IMR-90 (cell line): Measurements from ENCODE around the gene EMC9. TPM values are rescaled to one million over a fixed set of nuclear protein-coding genes. Genes with fewer than 3 reads are reported as not detected.

ENCODE experiments used
- ATAC-seq: fragments of 200-7000 bp; cut with Tn5 transposase; 2 replicates; pipeline ENCODE4 v1.9.1; 2020; ENCODE audit warnings: low read depth, mild to moderate bottlenecking, moderate library complexity
- BruUV-seq: library from RNA; stranded (reverse); fragments of 400-500 nt; replicated peaks from 2 replicates; lab custom pipeline; 2021; lab: Mats Ljungman, UMichigan
- CTCF ChIA-PET: fragments of 300-600 bp; formaldehyde crosslinking; extraction: SDS; loops from one replicate; lab custom pipeline; 2021; ENCODE audit warnings: antibody characterized with exemption; lab: Yijun Ruan, JAX
- POLR2A ChIA-PET: fragments of 300-600 bp; sonication (Branson Sonifier 250); formaldehyde crosslinking; loops from one replicate; lab custom pipeline; 2022; ENCODE audit warnings: antibody characterized with exemption; ENCODE audit not compliant: unreplicated experiment; lab: Charles Lee
- DNase-seq: peaks from one replicate; pipeline ENCODE4 v3.0.0; 2013
- H2AFZ ChIP-seq: replicated peaks from 2 replicates; pipeline ENCODE3; 2013; ENCODE audit warnings: low read length, mild to moderate bottlenecking; ENCODE audit not compliant: poor library complexity
- H2AK5ac ChIP-seq: 2 replicates; pipeline ENCODE4 v1.6.1; 2013; ENCODE audit warnings: low read depth, low read length, inconsistent platforms
- H2AK9ac ChIP-seq: replicated peaks from 2 replicates; pipeline ENCODE3; 2013; ENCODE audit warnings: mild to moderate bottlenecking, low read depth, low read length, moderate library complexity; ENCODE audit not compliant: poor library complexity
- H2BK120ac ChIP-seq: 2 replicates; pipeline ENCODE4 v1.6.1; 2013; ENCODE audit warnings: low read depth, low read length, inconsistent platforms
- H2BK15ac ChIP-seq: 3 replicates; pipeline ENCODE4 v1.6.1; 2013; ENCODE audit warnings: low read depth, low read length, inconsistent platforms
- H2BK20ac ChIP-seq: 2 replicates; pipeline ENCODE4 v1.6.1; 2013; ENCODE audit warnings: low read depth, mild to moderate bottlenecking, inconsistent platforms, low read length, moderate library complexity
- H2BK5ac ChIP-seq: 2 replicates; pipeline ENCODE4 v1.6.1; 2013; ENCODE audit warnings: mild to moderate bottlenecking, low read depth, low read length, inconsistent platforms; ENCODE audit not compliant: poor library complexity, severe bottlenecking
- H3K14ac ChIP-seq: replicated peaks from 2 replicates; pipeline ENCODE4 v1.6.1; 2013; ENCODE audit warnings: low read depth, low read length, inconsistent platforms
- H3K18ac ChIP-seq: 2 replicates; pipeline ENCODE4 v1.6.1; 2013; ENCODE audit warnings: low read depth, low read length, control low read depth
- H3K23ac ChIP-seq: 2 replicates; pipeline ENCODE4 v1.6.1; 2013; ENCODE audit warnings: low read depth, low read length, inconsistent platforms
- H3K27ac ChIP-seq: 2 replicates; pipeline ENCODE4 v1.5.1; 2013; ENCODE audit warnings: mild to moderate bottlenecking, control low read depth, low read length; ENCODE audit not compliant: insufficient read depth
- H3K27me3 ChIP-seq: 2 replicates; pipeline ENCODE4 v1.6.1; 2013; ENCODE audit warnings: low read length; ENCODE audit not compliant: control insufficient read depth, insufficient read depth
- H3K36me3 ChIP-seq: 2 replicates; pipeline ENCODE4 v1.6.1; 2013; ENCODE audit warnings: low read length, mixed read lengths; ENCODE audit not compliant: control insufficient read depth, insufficient read depth
- H3K4ac ChIP-seq: 2 replicates; pipeline ENCODE4 v1.6.1; 2013; ENCODE audit warnings: low read depth, low read length, inconsistent platforms
- H3K4me1 ChIP-seq: 2 replicates; pipeline ENCODE4 v1.6.1; 2013; ENCODE audit warnings: low read length, mixed read lengths; ENCODE audit not compliant: control insufficient read depth, insufficient read depth
- H3K4me2 ChIP-seq: 2 replicates; pipeline ENCODE4 v1.6.1; 2013; ENCODE audit warnings: low read depth, mild to moderate bottlenecking, control low read depth, low read length, moderate library complexity
- H3K4me3 ChIP-seq: 2 replicates; pipeline ENCODE4 v1.5.1; 2013; ENCODE audit warnings: low read depth, mild to moderate bottlenecking, control low read depth, low read length, moderate library complexity; ENCODE audit not compliant: insufficient read depth
- H3K56ac ChIP-seq: 2 replicates; pipeline ENCODE4 v1.6.1; 2013; ENCODE audit warnings: low read length, inconsistent platforms; ENCODE audit not compliant: insufficient read depth; ENCODE audit errors: extremely low read depth
- H3K79me1 ChIP-seq, 2 experiments: 2 replicates each; pipeline ENCODE4 v1.6.1; 2013; ENCODE audit warnings: low read length in 2 of 2, inconsistent platforms in 1 of 2, low read depth in 1 of 2
- H3K9ac ChIP-seq: 2 replicates; pipeline ENCODE4 v1.6.1; 2013; ENCODE audit warnings: low read depth, low read length, control low read depth
- H3K9me1 ChIP-seq: 2 replicates; pipeline ENCODE4 v1.6.1; 2013; ENCODE audit warnings: low read length, inconsistent platforms; ENCODE audit not compliant: insufficient read depth
- H3K9me3 ChIP-seq: 2 replicates; pipeline ENCODE4 v1.6.1; 2013; ENCODE audit warnings: low read length; ENCODE audit not compliant: control insufficient read depth, insufficient read depth
- H4K20me1 ChIP-seq: 2 replicates; pipeline ENCODE4 v1.6.1; 2013; ENCODE audit warnings: low read length, inconsistent platforms; ENCODE audit not compliant: insufficient read depth
- H4K5ac ChIP-seq: 2 replicates; pipeline ENCODE4 v1.6.1; 2013; ENCODE audit warnings: mild to moderate bottlenecking, low read depth, low read length, control low read depth
- H4K8ac ChIP-seq, 2 experiments: 2 replicates each; pipeline ENCODE4 v1.6.1; 2013; ENCODE audit warnings: low read depth in 2 of 2, low read length in 2 of 2, control low read depth in 1 of 2, inconsistent platforms in 1 of 2
- H4K91ac ChIP-seq: 2 replicates; pipeline ENCODE4 v1.6.1; 2013; ENCODE audit warnings: low read depth, low read length, inconsistent platforms; ENCODE audit not compliant: insufficient read depth
- BHLHE40 ChIP-seq: fragments of 150-350 bp; IDR thresholded peaks from 2 replicates; pipeline ENCODE4 v1.6.1; 2016; ENCODE audit warnings: mild to moderate bottlenecking, low read depth, low read length
- CHD1 ChIP-seq: IDR thresholded peaks from 2 replicates; pipeline ENCODE4 v1.6.1; 2012; ENCODE audit warnings: low read depth, low read length, improper control_type of control experiment
- MAFK ChIP-seq: IDR thresholded peaks from 2 replicates; pipeline ENCODE4 v1.6.1; 2012; ENCODE audit warnings: low read depth, low read length, improper control_type of control experiment
- MAZ ChIP-seq: IDR thresholded peaks from 2 replicates; pipeline ENCODE4 v1.6.1; 2012; ENCODE audit warnings: low read depth, mild to moderate bottlenecking, low read length, improper control_type of control experiment, moderate library complexity, borderline replicate concordance
- NFE2L2 ChIP-seq: fragments of 150-350 bp; IDR thresholded peaks from 2 replicates; pipeline ENCODE4 v1.6.1; 2016; ENCODE audit warnings: low read depth, mild to moderate bottlenecking, low read length
- RAD21 ChIP-seq: IDR thresholded peaks from 2 replicates; pipeline ENCODE4 v1.6.1; 2012; ENCODE audit warnings: low read length, improper control_type of control experiment
- RCOR1 ChIP-seq: IDR thresholded peaks from 2 replicates; pipeline ENCODE4 v1.6.1; 2012; ENCODE audit warnings: mild to moderate bottlenecking, low read length, improper control_type of control experiment; ENCODE audit not compliant: insufficient replicate concordance
- RFX5 ChIP-seq: IDR thresholded peaks from 2 replicates; pipeline ENCODE4 v1.8.0; 2012; ENCODE audit warnings: low read depth, mild to moderate bottlenecking, low read length, moderate library complexity
- WGBS, 2 experiments: methylation state at CpG; one replicate each; pipeline versions ENCODE4 v1.1.5 to v1.1.7; 2013; ENCODE audit warnings: missing lambda C conversion rate in 2 of 2; ENCODE audit not compliant: insufficient read length in 1 of 2; ENCODE audit errors: extremely low coverage in 2 of 2; 5-methylcytosine and 5-hydroxymethylcytosine counted together
- dilution Hi-C: fragments of 300-500 bp; cut with HindIII; formaldehyde crosslinking; loops from one replicate; pipeline ENCODE4 v1.14.3; 2018; ENCODE audit warnings: low sequenced_read_pairs; ENCODE audit not compliant: unreplicated experiment
- in situ Hi-C: fragments of 300-500 bp; cut with MboI; formaldehyde crosslinking; loops from 3 replicates; pipeline ENCODE4 v1.14.3; 2019; ENCODE audit warnings: low sequenced_read_pairs, inconsistent platforms, mixed read lengths
- intact Hi-C: fragments of 100-400 bp; cut with micrococcal nuclease; formaldehyde crosslinking; loops from 2 replicates; pipeline ENCODE4 v1.10.0; 2022
- polyA plus RNA-seq, 3 experiments: library from polyadenylated mRNA; depleted of rRNA; stranded (reverse); fragments of >200 nt; gene quantifications; 2 replicates each; pipeline ENCODE4 v1.2.3, GENCODE V29; 2012; ENCODE audit warnings: low replicate concordance in 1 of 3
- total RNA-seq: library from RNA; depleted of rRNA; stranded (reverse); fragments of >200 nt; gene quantifications from 2 replicates; pipeline ENCODE4 v1.2.3, GENCODE V29; 2012
- TF ChIP-seq, protein P1 (sequence below): conservative IDR thresholded peaks from 2 replicates; pipeline ENCODE4 v1.5.1; 2012; ENCODE audit warnings: mild to moderate bottlenecking, low read depth, low read length, improper control_type of control experiment
- TF ChIP-seq, protein P2 (sequence below): fragments of 150-350 bp; IDR thresholded peaks from 2 replicates; pipeline ENCODE4 v1.6.1; 2016; ENCODE audit warnings: low read depth, mild to moderate bottlenecking, low read length, moderate library complexity, borderline replicate concordance
- TF ChIP-seq, protein P3 (sequence below): fragments of 150-350 bp; IDR thresholded peaks from 2 replicates; pipeline ENCODE4 v1.6.1; 2017; ENCODE audit warnings: mild to moderate bottlenecking, antibody characterized with exemption, low read length, low read depth

The EMC9 gene
- total and polyA plus RNA-seq, 2 of the 4 experiments (the other 2 are of a cell fraction) = 15.1 to 19.2 TPM

- H3K79me1 ChIP-seq = peaks cover 4 to 10% of the 10 kb centered on the region in 2 experiments; a peak in 3 of 4 replicates
- no peak overlapping the region for H3K56ac ChIP-seq
- no peak overlapping the region for H2BK20ac ChIP-seq
- no peak overlapping the region for H2BK120ac ChIP-seq
- dilution Hi-C loops = no loop called here
- no peak overlapping the region for H3K27ac ChIP-seq
- H3K9me3 ChIP-seq = no peaks in the 10 kb centered on the region
- in situ Hi-C loops = loop anchor here (10.0 to 25.0 kb wide), 3 partner anchors 303 to 1045 kb away; partner anchors contain the start of genes ACIN1, BCL2L2, C14orf119 and PABPN1
- ChIA-PET POLR2A (no interaction called here), CTCF (no interaction called here)
- WGBS, 2 experiments = 82% methylated on average over 12 of the region's 24 CpGs; no CpG with 5 or more reads in 1 of the 2 experiments
- no peak overlapping the region for H3K4me2 ChIP-seq
- H3K18ac ChIP-seq = no peak overlapping the region
- no peak overlapping the region for H4K91ac ChIP-seq
- H3K23ac ChIP-seq = no peak overlapping the region
- no peak overlapping the region for H2BK5ac ChIP-seq
- no peak overlapping the region for H2AK9ac ChIP-seq
- no peak overlapping the region for H3K9ac ChIP-seq
- DNase-seq (no peak), ATAC-seq (no peak)
- BruUV-seq = no TSS peak
- no peak overlapping the region for H4K5ac ChIP-seq
- no peak overlapping the region for H4K8ac ChIP-seq
- no peaks in the 10 kb centered on the region for H3K27me3 ChIP-seq
- H3K4me3 ChIP-seq = no peak overlapping the region
- peaks cover 5% of the 10 kb centered on the region for H3K9me1 ChIP-seq
- H3K36me3 ChIP-seq = no peaks in the 10 kb centered on the region
- H3K4me1 ChIP-seq = peaks cover 8% of the 10 kb centered on the region; the same call in 1 of the 2 replicates
- TF ChIP-seq BHLHE40 (no peak), CHD1 (no peak), RAD21 (no peak), MAZ (no peak), NFE2L2 (no peak), MAFK (no peak), RCOR1 (no peak), RFX5 (no peak)
- TF ChIP-seq, protein P1, sequence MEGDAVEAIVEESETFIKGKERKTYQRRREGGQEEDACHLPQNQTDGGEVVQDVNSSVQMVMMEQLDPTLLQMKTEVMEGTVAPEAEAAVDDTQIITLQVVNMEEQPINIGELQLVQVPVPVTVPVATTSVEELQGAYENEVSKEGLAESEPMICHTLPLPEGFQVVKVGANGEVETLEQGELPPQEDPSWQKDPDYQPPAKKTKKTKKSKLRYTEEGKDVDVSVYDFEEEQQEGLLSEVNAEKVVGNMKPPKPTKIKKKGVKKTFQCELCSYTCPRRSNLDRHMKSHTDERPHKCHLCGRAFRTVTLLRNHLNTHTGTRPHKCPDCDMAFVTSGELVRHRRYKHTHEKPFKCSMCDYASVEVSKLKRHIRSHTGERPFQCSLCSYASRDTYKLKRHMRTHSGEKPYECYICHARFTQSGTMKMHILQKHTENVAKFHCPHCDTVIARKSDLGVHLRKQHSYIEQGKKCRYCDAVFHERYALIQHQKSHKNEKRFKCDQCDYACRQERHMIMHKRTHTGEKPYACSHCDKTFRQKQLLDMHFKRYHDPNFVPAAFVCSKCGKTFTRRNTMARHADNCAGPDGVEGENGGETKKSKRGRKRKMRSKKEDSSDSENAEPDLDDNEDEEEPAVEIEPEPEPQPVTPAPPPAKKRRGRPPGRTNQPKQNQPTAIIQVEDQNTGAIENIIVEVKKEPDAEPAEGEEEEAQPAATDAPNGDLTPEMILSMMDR = no peak
- TF ChIP-seq, protein P2, sequence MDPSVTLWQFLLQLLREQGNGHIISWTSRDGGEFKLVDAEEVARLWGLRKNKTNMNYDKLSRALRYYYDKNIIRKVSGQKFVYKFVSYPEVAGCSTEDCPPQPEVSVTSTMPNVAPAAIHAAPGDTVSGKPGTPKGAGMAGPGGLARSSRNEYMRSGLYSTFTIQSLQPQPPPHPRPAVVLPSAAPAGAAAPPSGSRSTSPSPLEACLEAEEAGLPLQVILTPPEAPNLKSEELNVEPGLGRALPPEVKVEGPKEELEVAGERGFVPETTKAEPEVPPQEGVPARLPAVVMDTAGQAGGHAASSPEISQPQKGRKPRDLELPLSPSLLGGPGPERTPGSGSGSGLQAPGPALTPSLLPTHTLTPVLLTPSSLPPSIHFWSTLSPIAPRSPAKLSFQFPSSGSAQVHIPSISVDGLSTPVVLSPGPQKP = no peak
- TF ChIP-seq, protein P3, sequence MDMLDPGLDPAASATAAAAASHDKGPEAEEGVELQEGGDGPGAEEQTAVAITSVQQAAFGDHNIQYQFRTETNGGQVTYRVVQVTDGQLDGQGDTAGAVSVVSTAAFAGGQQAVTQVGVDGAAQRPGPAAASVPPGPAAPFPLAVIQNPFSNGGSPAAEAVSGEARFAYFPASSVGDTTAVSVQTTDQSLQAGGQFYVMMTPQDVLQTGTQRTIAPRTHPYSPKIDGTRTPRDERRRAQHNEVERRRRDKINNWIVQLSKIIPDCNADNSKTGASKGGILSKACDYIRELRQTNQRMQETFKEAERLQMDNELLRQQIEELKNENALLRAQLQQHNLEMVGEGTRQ = no peak
- H4K20me1 ChIP-seq = 0 out of 2 replicates have a peak, but pooled peaks cover 5% of the 10 kb centered on the region
- H2AK5ac ChIP-seq = no peak overlapping the region
- H2BK15ac ChIP-seq = no peak overlapping the region
- no peak overlapping the region for H3K14ac ChIP-seq
- no peak overlapping the region for H3K4ac ChIP-seq
- no peak overlapping the region for H2AFZ ChIP-seq
- intact Hi-C loops = no loop called here
Measured at GRCh38 chr14:24132061-24132685, 9.2 kb downstream of the EMC9 start.
